ENCODE results near the gene SETD1B. TPM values are rescaled to one million over a fixed set of nuclear protein-coding genes. Genes with fewer than 3 reads are reported as not detected.
A peak's percentile ranks its signal among the peaks of the same experiment; 100 is the strongest.

Gene SETD1B
- total RNA-seq, 2 experiments from 2014 or later: 13.7 to 14.0 TPM

GRCh38 chr12:121781484-121781997, 22.3 kb upstream of the SETD1B start:
- Mint-ChIP-seq H3K36me3 (ENCODE audit: low read depth) (peaks cover 45% of the 10 kb centered on the region), H3K27ac (peak overlapping the region; percentile 96), H3K27me3 (no peaks in the 10 kb centered on the region), H3K4me3 (peak overlapping the region; percentile 68), H3K4me1 (peaks cover 69% of the 10 kb centered on the region), H3K9me3 (ENCODE audit: low read depth) (no peaks in the 10 kb centered on the region)
- ChIA-PET CTCF (interaction anchor here (0.6 to 15.9 kb wide), 16 partner anchors 9 to 377 kb away, joined by 3 to 343 read pairs (median 4); partner anchors contain the start of genes CFAP251, PSMD9 and RHOF), POLR2A (interaction anchor here (0.5 to 1.9 kb wide), 10 partner anchors 8 to 229 kb away, joined by 3 to 28 read pairs (median 4); partner anchors contain the start of genes PSMD9 and RHOF)
- intact Hi-C loops (cut with DNase I, micrococcal nuclease): loop anchor here in 1 of 2 experiments (10.0 kb wide), 1 partner anchor 317 kb away; no protein-coding TSS in a partner anchor
- DNase-seq (no peak), ATAC-seq (peak; percentile 3)

- ChIA-PET POLR2A (interaction anchor here (0.5 to 1.9 kb wide), 11 partner anchors 9 to 316 kb away, joined by 3 to 28 read pairs (median 5); partner anchors contain the start of genes PSMD9 and RHOF), CTCF (interaction anchor here (0.6 to 15.9 kb wide), 19 partner anchors 9 to 378 kb away, joined by 3 to 343 read pairs (median 4); partner anchors contain the start of genes CFAP251, PSMD9 and RHOF)
- ATAC-seq (peak; percentile 77), DNase-seq (peak; percentile 85)
- Mint-ChIP-seq H3K9me3 (ENCODE audit: low read depth) (no peaks in the 10 kb centered on the region), H3K4me3 (peak overlapping the region; percentile 68), H3K27me3 (no peaks in the 10 kb centered on the region), H3K27ac (peak overlapping the region; percentile 96), H3K4me1 (peaks cover 74% of the 10 kb centered on the region), H3K36me3 (ENCODE audit: low read depth) (peaks cover 52% of the 10 kb centered on the region)
- intact Hi-C loops (cut with DNase I, micrococcal nuclease): loop anchor here (1.0 to 10.0 kb wide), 2 partner anchors 12 to 317 kb away; no protein-coding TSS in a partner anchor
Measured at GRCh38 chr12:121781998-121782979, 21.5 kb upstream of the SETD1B start.

- H3K4me1 Mint-ChIP-seq: peaks cover 85% of the 10 kb centered on the region
- POLR2A ChIA-PET: no interaction called here
- H3K27me3 Mint-ChIP-seq: no peaks in the 10 kb centered on the region
- DNase-seq: peak; percentile 49
- peak overlapping the region; percentile 7 for H3K4me3 Mint-ChIP-seq
- CTCF ChIA-PET: interaction anchor here (15.9 kb wide), 1 partner anchor 10 kb away, joined by 343 read pairs; the partner anchor contains the start of gene RHOF
- peaks cover 57% of the 10 kb centered on the region for H3K36me3 Mint-ChIP-seq (ENCODE audit: low read depth)
- no peak for ATAC-seq
- peak overlapping the region; percentile 87 for H3K27ac Mint-ChIP-seq
- intact Hi-C loops (cut with DNase I, micrococcal nuclease): loop anchor here in 1 of 2 experiments (1.0 to 10.0 kb wide), 2 partner anchors 10 to 319 kb away; partner anchors contain the start of gene RHOF
- no peaks in the 10 kb centered on the region for H3K9me3 Mint-ChIP-seq (ENCODE audit: low read depth)
Measured at GRCh38 chr12:121783766-121784165, 20.0 kb upstream of the SETD1B start.

GRCh38 chr12:121784460-121784859, 19.3 kb upstream of the SETD1B start:
- CTCF ChIA-PET: interaction anchor here (0.7 to 15.9 kb wide), 2 partner anchors 10 to 28 kb away, joined by 4 to 343 read pairs; partner anchors contain the start of gene RHOF

GRCh38 chr12:121786440-121786825, 17.4 kb upstream of the SETD1B start:
- peak; percentile 79 for DNase-seq
- Mint-ChIP-seq H3K9me3 (ENCODE audit: low read depth) (no peaks in the 10 kb centered on the region), H3K4me3 (peak overlapping the region; percentile 50), H3K4me1 (peaks cover 92% of the 10 kb centered on the region), H3K27ac (peak overlapping the region; percentile 87), H3K36me3 (ENCODE audit: low read depth) (peaks cover 54% of the 10 kb centered on the region), H3K27me3 (no peaks in the 10 kb centered on the region)
- no peak for ATAC-seq
- CTCF ChIA-PET: interaction anchor here (1.3 to 15.9 kb wide), 4 partner anchors 8 to 25 kb away, joined by 7 to 343 read pairs (median 8); partner anchors contain the start of gene RHOF
- intact Hi-C loops (cut with DNase I, micrococcal nuclease): loop anchor here in 1 of 2 experiments (10.0 kb wide), 1 partner anchor 322 kb away; no protein-coding TSS in a partner anchor
- POLR2A ChIA-PET: no interaction called here

More at GRCh38 chr12:121784460-121784859, 19.3 kb upstream of the SETD1B start:
- Mint-ChIP-seq H3K27me3 (no peaks in the 10 kb centered on the region), H3K4me1 (peaks cover 87% of the 10 kb centered on the region), H3K9me3 (ENCODE audit: low read depth) (no peaks in the 10 kb centered on the region), H3K36me3 (ENCODE audit: low read depth) (peaks cover 50% of the 10 kb centered on the region), H3K4me3 (peak overlapping the region; percentile 7), H3K27ac (peak overlapping the region; percentile 87)
- DNase-seq (no peak), ATAC-seq (peak; percentile 4)
- POLR2A ChIA-PET: interaction anchor here (0.6 to 1.0 kb wide), 3 partner anchors 10 to 26 kb away, joined by 3 to 7 read pairs (median 4); no protein-coding TSS in a partner anchor
- intact Hi-C loops (cut with DNase I, micrococcal nuclease): loop anchor here in 1 of 2 experiments (1.0 to 10.0 kb wide), 2 partner anchors 9 to 320 kb away; partner anchors contain the start of gene RHOF

- peak overlapping the region; percentile 96 for H3K4me3 Mint-ChIP-seq
- no peak for ATAC-seq
- no peaks in the 10 kb centered on the region for H3K27me3 Mint-ChIP-seq
- ChIA-PET CTCF (interaction anchor here (0.9 to 15.9 kb wide), 5 partner anchors 7 to 101 kb away, joined by 3 to 343 read pairs (median 7); partner anchors contain the start of gene RHOF), POLR2A (interaction anchor here (0.6 kb wide), 2 partner anchors 10 to 376 kb away, joined by 3 to 4 read pairs; no protein-coding TSS in a partner anchor)
- H3K36me3 Mint-ChIP-seq (ENCODE audit: low read depth): peaks cover 61% of the 10 kb centered on the region
- no peaks in the 10 kb centered on the region for H3K9me3 Mint-ChIP-seq (ENCODE audit: low read depth)
- H3K4me1 Mint-ChIP-seq: peaks cover 87% of the 10 kb centered on the region
- intact Hi-C loops (cut with DNase I, micrococcal nuclease): loop anchor here in 1 of 2 experiments (10.0 kb wide), 1 partner anchor 323 kb away; no protein-coding TSS in a partner anchor
- peak; percentile 56 for DNase-seq
- H3K27ac Mint-ChIP-seq: peak overlapping the region; percentile 100
Measured at GRCh38 chr12:121787063-121788025, 16.5 kb upstream of the SETD1B start.

- intact Hi-C loops (cut with DNase I, micrococcal nuclease): loop anchor here in 1 of 2 experiments (10.0 kb wide), 1 partner anchor 323 kb away; no protein-coding TSS in a partner anchor
- H3K4me3 Mint-ChIP-seq: peak overlapping the region; percentile 96
- POLR2A ChIA-PET: interaction anchor here (0.6 kb wide), 2 partner anchors 9 to 375 kb away, joined by 3 to 4 read pairs; no protein-coding TSS in a partner anchor
Measured at GRCh38 chr12:121788176-121788818, 15.5 kb upstream of the SETD1B start.

GRCh38 chr12:121789233-121789781, 14.5 kb upstream of the SETD1B start:
- DNase-seq: peak; percentile 65
- intact Hi-C loops (cut with DNase I, micrococcal nuclease): loop anchor here (1.0 to 10.0 kb wide), 2 partner anchors 162 to 325 kb away; no protein-coding TSS in a partner anchor
- Mint-ChIP-seq H3K27ac (peak overlapping the region; percentile 100), H3K36me3 (ENCODE audit: low read depth) (peaks cover 55% of the 10 kb centered on the region), H3K4me1 (peaks cover 68% of the 10 kb centered on the region), H3K4me3 (peak overlapping the region; percentile 96), H3K9me3 (ENCODE audit: low read depth) (no peaks in the 10 kb centered on the region), H3K27me3 (no peaks in the 10 kb centered on the region)
- CTCF ChIA-PET: interaction anchor here (0.6 to 11.0 kb wide), 6 partner anchors 10 to 964 kb away, joined by 3 to 439 read pairs (median 3); partner anchors contain the start of gene SETD1B
- peak; percentile 0 for ATAC-seq
- POLR2A ChIA-PET: interaction anchor here (0.6 to 1.3 kb wide), 3 partner anchors 13 to 39 kb away, joined by 3 read pairs; no protein-coding TSS in a partner anchor

More at GRCh38 chr12:121788176-121788818, 15.5 kb upstream of the SETD1B start:
- peak overlapping the region; percentile 100 for H3K27ac Mint-ChIP-seq
- DNase-seq (peak; percentile 37), ATAC-seq (no peak)
- H3K9me3 Mint-ChIP-seq (ENCODE audit: low read depth): no peaks in the 10 kb centered on the region
- CTCF ChIA-PET: interaction anchor here (0.6 to 10.9 kb wide), 6 partner anchors 9 to 100 kb away, joined by 3 to 343 read pairs (median 6); no protein-coding TSS in a partner anchor
- no peaks in the 10 kb centered on the region for H3K27me3 Mint-ChIP-seq
- H3K4me1 Mint-ChIP-seq: peaks cover 77% of the 10 kb centered on the region
- peaks cover 58% of the 10 kb centered on the region for H3K36me3 Mint-ChIP-seq (ENCODE audit: low read depth)
